MCF 10A (cell line): ENCODE measurements around the gene THOC5. TPM values are rescaled to one million over a fixed set of nuclear protein-coding genes. Genes with fewer than 3 reads are reported as not detected.
"Not testable (repeated sequence)": the region's sequence is repeated elsewhere in the genome, so short reads cannot be mapped to it uniquely, and the experiment has no call there.

Experiments used
- BruUV-seq: library from RNA; stranded (reverse); fragments of 400-500 nt; replicated peaks from 2 replicates; lab custom pipeline; 2021; lab: Mats Ljungman, UMichigan
- CTCF ChIA-PET: fragments of 300-600 bp; sonication (Branson Sonifier 250); formaldehyde crosslinking; extraction: SDS; loops from one replicate; lab custom pipeline; 2021; ENCODE audit warnings: antibody characterized with exemption, inconsistent platforms; lab: Yijun Ruan, JAX
- POLR2A ChIA-PET: fragments of 300-600, 350-650 bp; sonication (Branson Sonifier 250); formaldehyde crosslinking; extraction: SDS; loops from one replicate; lab custom pipeline; 2020; ENCODE audit warnings: antibody characterized with exemption, inconsistent platforms; lab: Yijun Ruan, JAX
- DNase-seq: peaks from one replicate; pipeline ENCODE4 v3.0.0-alpha.2; 2018; ENCODE audit not compliant: unreplicated experiment
- H3K27ac Mint-ChIP-seq: one replicate; pipeline ENCODE4 v1.8.0; 2022; ENCODE audit warnings: mild to moderate bottlenecking, low read depth, mixed read lengths; ENCODE audit not compliant: unreplicated experiment
- H3K27me3 Mint-ChIP-seq: one replicate; pipeline ENCODE4 v1.8.0; 2022; ENCODE audit warnings: mixed read lengths; ENCODE audit not compliant: insufficient read depth, unreplicated experiment
- H3K36me3 Mint-ChIP-seq: one replicate; pipeline ENCODE4 v1.8.0; 2022; ENCODE audit warnings: mild to moderate bottlenecking, moderate library complexity, mixed read lengths; ENCODE audit not compliant: insufficient read depth, unreplicated experiment
- H3K4me1 Mint-ChIP-seq: one replicate; pipeline ENCODE4 v1.8.0; 2022; ENCODE audit warnings: mixed read lengths; ENCODE audit not compliant: insufficient read depth, unreplicated experiment
- H3K4me3 Mint-ChIP-seq: one replicate; pipeline ENCODE4 v1.8.0; 2022; ENCODE audit warnings: mild to moderate bottlenecking, moderate library complexity, mixed read lengths; ENCODE audit not compliant: unreplicated experiment
- H3K9me3 Mint-ChIP-seq: one replicate; pipeline ENCODE4 v1.8.0; 2022; ENCODE audit warnings: mixed read lengths; ENCODE audit not compliant: unreplicated experiment
- CTCF ChIP-seq: fragments of 200-600 bp; IDR thresholded peaks from one replicate; pipeline ENCODE4 v1.8.0; 2022; ENCODE audit warnings: antibody characterized with exemption, mild to moderate bottlenecking; ENCODE audit not compliant: unreplicated experiment
- intact Hi-C: fragments of 100-400 bp; cut with micrococcal nuclease; formaldehyde crosslinking; loops from 2 replicates; pipeline ENCODE4 v1.14.1; 2022
- total RNA-seq: library from RNA; stranded (reverse); gene quantifications from 2 replicates; pipeline ENCODE4 v1.2.3, GENCODE V29; 2022

The THOC5 gene
- total RNA-seq, 1 experiment from 2014 or later = 51.3 TPM

- POLR2A ChIA-PET = no interaction called here
- Mint-ChIP-seq H3K4me1 (peaks cover 5% of the 10 kb centered on the region), H3K9me3 (no peaks in the 10 kb centered on the region), H3K27me3 (no peaks in the 10 kb centered on the region), H3K27ac (no peak overlapping the region), H3K4me3 (no peak overlapping the region), H3K36me3 (peaks cover 28% of the 10 kb centered on the region)
- DNase-seq = no peak
- TF ChIP-seq CTCF = no peak
- intact Hi-C loops = no loop called here
- CTCF ChIA-PET = no interaction called here
- BruUV-seq = no TSS peak
Observed at GRCh38 chr22:29570912-29571549, 17.5 kb upstream of the THOC5 start.

- BruUV-seq = no TSS peak
- no peak for DNase-seq
- Mint-ChIP-seq H3K4me1 (peaks cover 5% of the 10 kb centered on the region), H3K27me3 (no peaks in the 10 kb centered on the region), H3K9me3 (no peaks in the 10 kb centered on the region), H3K4me3 (no peak overlapping the region), H3K36me3 (peaks cover 28% of the 10 kb centered on the region), H3K27ac (no peak overlapping the region)
- POLR2A ChIA-PET = no interaction called here
- CTCF ChIA-PET = interaction anchor here (0.6 kb wide), 1 partner anchor 55 kb away, joined by 5 read pairs; no protein-coding TSS in a partner anchor
- no peak for TF ChIP-seq CTCF
- intact Hi-C loops = no loop called here
Observed at GRCh38 chr22:29570456-29570855, 16.9 kb upstream of the THOC5 start.

GRCh38 chr22:29569011-29569678 lies 15.6 kb upstream of the THOC5 start:
- CTCF ChIA-PET = no interaction called here
- H3K4me1 Mint-ChIP-seq = peaks cover 5% of the 10 kb centered on the region
- no peak overlapping the region for H3K4me3 Mint-ChIP-seq
- intact Hi-C loops = no loop called here
- no peak overlapping the region for H3K27ac Mint-ChIP-seq
- POLR2A ChIA-PET = no interaction called here
- H3K36me3 Mint-ChIP-seq = peaks cover 30% of the 10 kb centered on the region
- no peak for TF ChIP-seq CTCF
- no peaks in the 10 kb centered on the region for H3K27me3 Mint-ChIP-seq
- DNase-seq = no peak
- no TSS peak for BruUV-seq
- H3K9me3 Mint-ChIP-seq = no peaks in the 10 kb centered on the region

GRCh38 chr22:29567338-29567737 lies 13.8 kb upstream of the THOC5 start:
- Mint-ChIP-seq H3K27me3 (no peaks in the 10 kb centered on the region), H3K9me3 (no peaks in the 10 kb centered on the region), H3K27ac (no peak overlapping the region), H3K4me1 (peaks cover 5% of the 10 kb centered on the region), H3K36me3 (peaks cover 24% of the 10 kb centered on the region), H3K4me3 (no peak overlapping the region)
- CTCF ChIA-PET = interaction anchor here (0.6 kb wide), 1 partner anchor 170 kb away, joined by 4 read pairs; no protein-coding TSS in a partner anchor
- DNase-seq = no peak
- POLR2A ChIA-PET = interaction anchor here (0.9 to 1.7 kb wide), 2 partner anchors 10 to 14 kb away, joined by 3 to 5 read pairs; partner anchors contain the start of gene NIPSNAP1
- no peak for TF ChIP-seq CTCF
- BruUV-seq = no TSS peak
- intact Hi-C loops = no loop called here

GRCh38 chr22:29566513-29566912 lies 13.0 kb upstream of the THOC5 start:
- DNase-seq, H3K27me3 Mint-ChIP-seq, H3K9me3 Mint-ChIP-seq, intact Hi-C loops, H3K4me3 Mint-ChIP-seq, H3K4me1 Mint-ChIP-seq, BruUV-seq, H3K27ac Mint-ChIP-seq: not testable (repeated sequence)
- peaks cover 24% of the 10 kb centered on the region for H3K36me3 Mint-ChIP-seq
- ChIA-PET CTCF (interaction anchor here (0.6 to 2.3 kb wide), 2 partner anchors 13 to 48 kb away, joined by 3 to 13 read pairs; partner anchors contain the start of gene THOC5), POLR2A (interaction anchor here (1.4 to 1.7 kb wide), 2 partner anchors 13 to 14 kb away, joined by 5 read pairs; partner anchors contain the start of genes NIPSNAP1 and THOC5)
